Stimulated activated naive CD8-positive, alpha-beta T cell treated with anti-CD3 and anti-CD28 coated beads, Interleukin-15, Interleukin-2, amounts not matched to agents 100 U/mL and 50 U/mL, for 24 hours (primary cell): ENCODE data around the gene NKPD1.

Source experiments
- ATAC-seq: fragments of 150-1000 bp; cut with Tn5 transposase; one replicate; pipeline ENCODE4 v1.10.0; 2021
- DNase-seq: peaks from one replicate; pipeline ENCODE4 v3.0.0; 2021

NKPD1 gene

GRCh38 chr19:45160870-45161737 lies at the start of gene NKPD1:
Gene NKPD1 (minus strand): TSS chr19:45160982. CDS start chr19:45160150, 832 bp downstream.
- DNase-seq (no peak), ATAC-seq (no peak)

GRCh38 chr19:45206328-45206727 lies 45.5 kb upstream of the NKPD1 start:
- ATAC-seq (no peak), DNase-seq (no peak)

DNA sequence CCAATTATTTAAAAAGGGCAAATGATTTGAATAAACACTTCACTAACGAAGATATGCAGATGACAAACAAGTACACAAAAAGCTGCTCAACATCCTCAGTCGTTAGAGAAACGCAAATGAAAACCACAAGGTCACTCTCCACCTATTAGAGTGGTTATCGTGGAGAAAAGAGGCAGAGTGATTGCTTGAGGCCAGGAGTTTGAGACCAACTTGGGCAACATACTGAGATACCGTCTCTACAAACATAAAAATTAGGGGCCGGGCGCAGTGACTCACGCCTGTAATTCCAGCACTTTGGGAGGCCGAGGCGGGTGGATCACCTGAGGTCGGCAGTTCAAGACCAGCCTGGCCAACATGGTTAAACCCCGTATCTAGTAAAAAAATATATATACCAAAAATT lies 45.0 kb upstream of the NKPD1 start:
- ATAC-seq (no peak), DNase-seq (no peak)

GRCh38 chr19:45202637-45203036 lies 41.9 kb upstream of the NKPD1 start:
- ATAC-seq, result no peak

GRCh38 chr19:45200568-45200967 lies 39.8 kb upstream of the NKPD1 start:
- ATAC-seq, result no peak
- no peak for DNase-seq

More at GRCh38 chr19:45202637-45203036, 41.9 kb upstream of the NKPD1 start:
- no peak for DNase-seq

DNA sequence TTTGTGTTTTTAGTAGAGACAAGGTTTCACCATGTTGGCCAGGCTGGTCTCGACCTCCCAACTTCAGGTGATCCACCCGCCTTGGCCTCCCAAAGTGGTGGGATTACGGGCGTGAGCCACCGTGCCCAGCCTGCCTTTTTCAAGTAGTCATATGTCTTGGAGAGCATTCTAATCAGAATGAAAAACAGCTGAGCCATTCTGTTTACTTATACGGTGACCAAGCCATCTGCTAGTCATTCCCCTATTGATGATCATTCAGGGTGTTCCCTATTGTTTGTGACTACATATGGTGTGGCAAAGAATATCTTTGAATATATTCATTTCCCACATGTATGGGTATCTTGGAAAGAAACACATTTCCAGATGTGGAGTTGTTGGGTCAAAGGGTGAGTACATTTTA lies 35.0 kb upstream of the NKPD1 start:
- ATAC-seq (no peak), DNase-seq (no peak)

DNA sequence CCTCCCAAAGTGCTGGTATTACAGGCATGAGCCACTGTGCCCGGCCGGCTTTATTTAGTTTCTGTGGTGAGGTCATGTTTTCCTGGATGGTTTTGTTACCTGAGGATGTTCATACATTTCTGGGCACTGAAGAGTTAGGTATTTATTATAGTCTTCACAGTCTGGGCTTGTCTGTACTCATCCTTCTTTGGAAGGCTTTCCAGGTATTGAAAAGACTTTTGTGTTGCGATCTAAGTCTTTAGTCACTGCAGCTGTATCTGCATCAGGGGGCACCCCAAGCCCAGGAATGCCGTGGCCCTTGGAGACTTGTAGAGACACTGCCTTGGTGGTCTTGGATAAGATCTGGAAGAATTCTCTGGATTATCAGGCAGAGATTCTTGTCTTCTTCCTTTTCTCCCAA lies 30.6 kb upstream of the NKPD1 start:
- DNase-seq, result no peak
- no peak for ATAC-seq

DNA sequence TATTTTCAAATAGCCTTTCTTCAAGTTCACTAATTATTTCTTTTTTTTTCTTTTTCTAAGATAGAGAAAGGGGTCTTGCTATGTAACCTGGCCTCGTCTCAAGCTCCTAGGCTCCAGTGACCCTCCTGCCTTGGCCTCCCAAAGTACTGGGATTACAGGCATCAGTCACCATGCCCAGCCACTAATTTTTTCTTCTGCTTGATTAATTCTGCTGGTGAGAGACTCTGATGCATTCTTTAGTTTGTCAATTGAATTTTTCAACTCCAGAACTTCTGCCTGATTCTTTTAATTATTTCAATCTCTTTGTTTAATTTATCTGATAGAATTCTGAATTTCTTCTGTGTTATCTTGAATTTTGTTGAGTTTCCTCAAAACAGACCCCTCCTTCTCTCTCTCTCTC lies 29.2 kb upstream of the NKPD1 start:
- no peak for DNase-seq
- no peak for ATAC-seq

DNA sequence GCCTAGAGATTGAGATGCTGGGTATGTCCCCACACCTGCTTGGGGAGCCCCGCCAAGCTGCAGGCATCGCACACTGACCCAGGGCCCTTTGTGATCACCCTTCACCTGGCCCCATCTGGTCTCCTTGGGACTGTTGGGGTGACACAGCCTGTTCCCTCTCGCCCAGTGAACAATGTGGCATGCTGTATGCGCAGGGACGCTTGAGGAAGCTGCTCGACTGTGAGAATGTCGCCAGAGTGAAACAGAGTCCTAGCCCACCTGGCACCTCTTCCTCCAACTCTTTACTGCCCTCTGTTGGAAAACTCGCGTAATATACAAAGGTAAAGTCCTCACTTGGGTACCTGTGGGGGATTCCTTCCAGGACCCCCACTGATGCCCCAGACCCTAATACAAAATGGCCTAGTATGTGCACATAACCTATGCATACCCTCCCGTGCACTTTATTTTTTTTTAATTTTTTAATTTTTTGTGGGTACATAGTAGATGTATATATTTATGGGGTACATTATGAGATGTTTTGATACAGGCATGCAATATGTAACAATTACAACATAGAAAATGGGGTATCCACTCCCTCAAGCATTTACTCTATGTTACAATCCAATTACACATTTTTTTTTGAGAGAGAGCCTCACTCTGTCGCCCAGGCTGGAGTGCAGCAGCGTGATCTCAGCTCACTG lies 26.8 kb upstream of the NKPD1 start:
- peak; percentile 69 for ATAC-seq
- DNase-seq, result peak; percentile 21

- DNase-seq, result no peak
Observed at GRCh38 chr19:45186509-45187334, 25.9 kb upstream of the NKPD1 start.

GRCh38 chr19:45184115-45184514 lies 23.3 kb upstream of the NKPD1 start:
- no peak for DNase-seq
- no peak for ATAC-seq

More at GRCh38 chr19:45186509-45187334, 25.9 kb upstream of the NKPD1 start:
- ATAC-seq, result no peak

GRCh38 chr19:45182758-45183157 lies 22.0 kb upstream of the NKPD1 start:
- ATAC-seq (no peak), DNase-seq (no peak)

DNA sequence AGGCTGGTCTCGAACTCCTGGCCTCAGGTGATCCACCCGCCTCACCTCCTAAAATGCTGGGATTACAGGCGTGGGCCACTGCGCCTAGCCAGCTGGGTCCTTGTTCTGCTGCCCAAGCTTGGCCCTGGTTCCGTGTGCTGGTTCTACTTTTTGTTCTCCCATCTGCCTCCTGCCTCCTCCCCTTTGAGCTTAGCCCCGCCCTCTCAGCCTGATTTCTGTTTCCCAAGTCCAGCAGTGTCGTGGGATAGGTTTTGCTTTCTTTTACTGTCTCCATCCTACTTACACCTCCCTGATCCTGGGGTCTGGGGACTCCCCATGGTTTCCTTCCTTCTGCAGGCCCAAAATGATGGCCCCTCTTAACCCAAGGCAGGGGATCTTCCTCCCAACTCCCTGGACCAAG lies 20.2 kb upstream of the NKPD1 start:
- no peak for DNase-seq
- no peak for ATAC-seq

GRCh38 chr19:45179892-45180370 lies 19.1 kb upstream of the NKPD1 start:
- DNase-seq, result no peak
- no peak for ATAC-seq

GRCh38 chr19:45179072-45179891 lies 18.5 kb upstream of the NKPD1 start:
- no peak for ATAC-seq
- DNase-seq, result peak; percentile 46

GRCh38 chr19:45178262-45179071 lies 17.7 kb upstream of the NKPD1 start, which contains the start of gene BLOC1S3:
Gene BLOC1S3 (plus strand): TSS chr19:45178784. CDS start chr19:45179297, 513 bp downstream.
- ATAC-seq (peak; percentile 95), DNase-seq (peak; percentile 99)

DNA sequence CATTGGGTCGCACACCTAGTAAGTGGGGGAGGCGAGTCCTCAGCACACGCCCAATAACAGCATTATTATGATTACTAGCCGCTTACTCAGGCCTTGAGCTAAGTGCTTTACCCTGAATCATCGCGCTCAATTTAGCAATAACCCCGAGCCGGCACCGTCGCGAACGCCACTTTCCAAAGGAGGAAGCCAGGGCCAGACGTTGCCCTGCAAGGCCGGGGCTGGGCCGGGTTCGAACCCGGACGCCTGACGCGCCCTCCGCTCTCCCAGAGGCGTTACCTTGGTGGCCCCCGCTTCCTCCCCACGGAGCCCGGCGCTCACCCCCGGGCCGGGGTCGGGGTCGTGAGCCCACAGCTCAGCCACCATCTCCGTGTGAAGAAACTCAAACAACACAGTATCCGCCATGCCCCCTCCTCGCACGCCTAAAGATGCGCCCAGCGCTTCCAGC lies 17.1 kb upstream of the NKPD1 start, which contains the start of gene TRAPPC6A:
TRAPPC6A (minus strand) TSS at position 421 of the 445 bp plus-strand sequence; CDS start at position 402, 19 bp downstream.
- DNase-seq (no peak), ATAC-seq (peak; percentile 0)

DNA sequence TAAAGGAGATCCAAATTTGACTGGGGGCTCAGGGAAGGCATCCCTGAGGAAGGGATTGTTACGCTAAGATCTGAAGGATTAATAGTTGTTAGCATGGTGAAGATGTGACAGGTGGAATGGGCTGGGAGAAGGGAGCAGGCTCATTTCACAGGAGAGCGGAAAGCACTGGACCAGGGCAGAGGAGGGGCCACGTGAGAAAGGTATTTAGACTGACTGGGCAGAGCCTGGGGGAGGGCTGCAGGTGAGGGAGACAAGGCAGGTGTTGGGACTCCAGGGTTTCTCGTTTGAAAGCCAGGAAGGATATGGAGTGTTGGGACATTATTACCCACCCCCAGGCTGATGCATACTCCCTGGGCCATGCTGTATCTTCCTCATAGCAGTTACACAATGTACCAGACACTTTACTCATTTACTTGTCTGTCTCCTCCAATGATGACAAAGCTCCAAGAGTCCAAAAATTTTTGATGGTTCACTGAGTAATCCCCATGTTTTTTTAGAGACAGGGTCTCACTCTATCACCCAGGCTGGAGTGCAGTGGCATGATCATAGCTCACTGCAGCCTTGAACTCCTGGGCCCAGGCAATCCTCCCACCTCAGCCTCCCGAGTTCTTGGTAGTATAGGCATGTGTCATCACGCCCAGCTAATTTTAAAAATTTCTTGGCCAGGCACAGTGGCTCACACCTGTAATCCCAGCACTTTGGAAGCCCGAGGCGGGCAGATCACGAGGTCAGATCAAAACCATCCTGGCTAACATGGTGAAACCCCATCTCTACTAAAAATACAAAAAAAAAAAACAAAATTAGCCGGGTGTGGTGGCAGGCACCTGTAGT lies 14.9 kb upstream of the NKPD1 start:
- ATAC-seq, result no peak
- no peak for DNase-seq

DNA sequence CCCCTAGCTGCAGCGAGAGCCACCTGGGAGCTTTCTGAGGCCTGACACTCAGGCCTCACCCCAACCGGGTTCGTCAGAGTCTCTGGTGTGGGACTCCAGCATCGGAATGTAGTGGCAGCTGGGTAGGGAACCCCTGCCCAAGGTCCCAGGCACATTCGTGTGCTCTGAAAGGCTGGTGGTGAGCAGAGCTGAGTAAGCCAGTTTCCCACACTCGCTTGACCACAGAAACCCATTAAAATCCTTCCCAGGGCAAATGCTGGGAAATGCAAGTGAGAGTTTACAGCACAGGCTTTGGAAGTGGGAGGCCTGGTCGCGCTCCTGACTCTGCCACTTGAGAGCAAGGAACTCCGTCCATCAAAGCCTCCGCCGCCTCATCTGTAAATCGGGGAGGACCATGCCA lies 13.0 kb upstream of the NKPD1 start:
- ATAC-seq (no peak), DNase-seq (no peak)
